ENCODE data around the gene LY86. TPM values are rescaled to one million over a fixed set of nuclear protein-coding genes. Genes with fewer than 3 reads are reported as not detected.

LY86 gene
- total and polyA plus RNA-seq, 10 of the 15 experiments (the other 5 are each of a cell fraction or from before 2014, with no cell fraction given), result 68.2 to 457 (median 128) TPM

DNA sequence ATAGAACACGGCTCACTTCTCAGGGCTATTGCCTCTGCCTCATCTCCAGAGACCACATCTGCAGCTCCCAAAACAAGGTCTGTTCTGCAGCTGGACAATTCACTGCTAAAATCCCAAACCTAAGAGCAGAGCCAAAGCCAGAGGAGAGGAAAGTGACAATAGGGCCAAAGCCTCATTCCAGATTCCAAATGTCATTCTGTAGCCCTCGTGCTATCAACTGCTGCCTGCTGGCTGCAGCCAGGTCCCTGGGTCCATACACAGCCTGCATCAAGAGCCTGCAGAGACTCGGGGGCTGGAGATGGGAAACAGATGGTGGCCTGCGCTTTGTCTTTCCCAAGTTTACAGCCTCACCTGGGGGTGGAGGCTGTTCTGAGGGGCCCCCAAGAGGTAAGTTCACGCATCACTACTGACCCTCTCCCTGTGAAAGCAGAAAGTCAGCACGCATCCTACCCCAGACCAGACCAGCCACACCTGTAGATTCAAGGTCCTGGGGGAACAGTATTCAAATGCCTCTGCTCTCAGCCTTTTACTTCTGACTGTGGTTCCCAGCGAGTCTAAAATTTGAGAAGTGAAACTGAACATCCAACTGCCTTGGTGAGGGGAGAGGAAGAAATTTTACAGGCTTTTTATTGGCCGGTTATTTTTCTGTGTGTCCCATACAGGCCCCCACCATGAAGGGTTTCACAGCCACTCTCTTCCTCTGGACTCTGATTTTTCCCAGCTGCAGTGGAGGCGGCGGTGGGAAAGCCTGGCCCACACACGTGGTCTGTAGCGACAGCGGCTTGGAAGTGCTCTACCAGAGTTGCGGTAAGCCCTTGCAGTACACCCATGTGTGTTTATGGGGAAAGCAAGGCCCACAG is at the start of gene LY86 (continued):
- no peak for TF ChIP-seq ZBTB11 (CRISPR knock-in tag; IDR thresholded peaks at IDR 0.05)
- TF ChIP-seq, protein P1, sequence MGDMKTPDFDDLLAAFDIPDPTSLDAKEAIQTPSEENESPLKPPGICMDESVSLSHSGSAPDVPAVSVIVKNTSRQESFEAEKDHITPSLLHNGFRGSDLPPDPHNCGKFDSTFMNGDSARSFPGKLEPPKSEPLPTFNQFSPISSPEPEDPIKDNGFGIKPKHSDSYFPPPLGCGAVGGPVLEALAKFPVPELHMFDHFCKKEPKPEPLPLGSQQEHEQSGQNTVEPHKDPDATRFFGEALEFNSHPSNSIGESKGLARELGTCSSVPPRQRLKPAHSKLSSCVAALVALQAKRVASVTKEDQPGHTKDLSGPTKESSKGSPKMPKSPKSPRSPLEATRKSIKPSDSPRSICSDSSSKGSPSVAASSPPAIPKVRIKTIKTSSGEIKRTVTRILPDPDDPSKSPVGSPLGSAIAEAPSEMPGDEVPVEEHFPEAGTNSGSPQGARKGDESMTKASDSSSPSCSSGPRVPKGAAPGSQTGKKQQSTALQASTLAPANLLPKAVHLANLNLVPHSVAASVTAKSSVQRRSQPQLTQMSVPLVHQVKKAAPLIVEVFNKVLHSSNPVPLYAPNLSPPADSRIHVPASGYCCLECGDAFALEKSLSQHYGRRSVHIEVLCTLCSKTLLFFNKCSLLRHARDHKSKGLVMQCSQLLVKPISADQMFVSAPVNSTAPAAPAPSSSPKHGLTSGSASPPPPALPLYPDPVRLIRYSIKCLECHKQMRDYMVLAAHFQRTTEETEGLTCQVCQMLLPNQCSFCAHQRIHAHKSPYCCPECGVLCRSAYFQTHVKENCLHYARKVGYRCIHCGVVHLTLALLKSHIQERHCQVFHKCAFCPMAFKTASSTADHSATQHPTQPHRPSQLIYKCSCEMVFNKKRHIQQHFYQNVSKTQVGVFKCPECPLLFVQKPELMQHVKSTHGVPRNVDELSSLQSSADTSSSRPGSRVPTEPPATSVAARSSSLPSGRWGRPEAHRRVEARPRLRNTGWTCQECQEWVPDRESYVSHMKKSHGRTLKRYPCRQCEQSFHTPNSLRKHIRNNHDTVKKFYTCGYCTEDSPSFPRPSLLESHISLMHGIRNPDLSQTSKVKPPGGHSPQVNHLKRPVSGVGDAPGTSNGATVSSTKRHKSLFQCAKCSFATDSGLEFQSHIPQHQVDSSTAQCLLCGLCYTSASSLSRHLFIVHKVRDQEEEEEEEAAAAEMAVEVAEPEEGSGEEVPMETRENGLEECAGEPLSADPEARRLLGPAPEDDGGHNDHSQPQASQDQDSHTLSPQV (IDR thresholded peaks at IDR 0.05), result no peak
- TF ChIP-seq RUNX3 (IDR thresholded peaks at IDR 0.05; ENCODE audit: low read length), result no peak
- peak; percentile 63 for TF ChIP-seq CREM (IDR thresholded peaks at IDR 0.05; ENCODE audit: low read depth)
- TF ChIP-seq POU2F2 (IDR thresholded peaks at IDR 0.05; ENCODE audit: borderline replicate concordance, low read depth, low read length), result peak; percentile 97; the same call in 2 of the 3 replicates
- no peak for TF ChIP-seq PAX8 (IDR thresholded peaks at IDR 0.05)
- TF ChIP-seq, protein P2, sequence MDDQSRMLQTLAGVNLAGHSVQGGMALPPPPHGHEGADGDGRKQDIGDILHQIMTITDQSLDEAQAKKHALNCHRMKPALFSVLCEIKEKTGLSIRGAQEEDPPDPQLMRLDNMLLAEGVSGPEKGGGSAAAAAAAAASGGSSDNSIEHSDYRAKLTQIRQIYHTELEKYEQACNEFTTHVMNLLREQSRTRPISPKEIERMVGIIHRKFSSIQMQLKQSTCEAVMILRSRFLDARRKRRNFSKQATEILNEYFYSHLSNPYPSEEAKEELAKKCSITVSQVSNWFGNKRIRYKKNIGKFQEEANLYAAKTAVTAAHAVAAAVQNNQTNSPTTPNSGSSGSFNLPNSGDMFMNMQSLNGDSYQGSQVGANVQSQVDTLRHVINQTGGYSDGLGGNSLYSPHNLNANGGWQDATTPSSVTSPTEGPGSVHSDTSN (IDR thresholded peaks at IDR 0.05; ENCODE audit: insufficient replicate concordance, low read depth, low read length), result peak; percentile 39

Measured in GM12878 (cell line).